Stimulated activated CD4-positive, alpha-beta T cell treated with anti-CD3 and anti-CD28 coated beads, TNF-alpha, amount 100 ng/mL, for 48 hours (primary cell): Measurements from ENCODE around the gene CNTRL.
"Not testable (repeated sequence)": the region's sequence is repeated elsewhere in the genome, so short reads cannot be mapped to it uniquely, and the experiment has no call there.

Experiments
- DNase-seq, 3 donors: peaks; one replicate each; pipeline ENCODE4 v3.0.0-alpha.2; 2020; ENCODE audit warnings: low read depth in 3 of 3

Gene CNTRL, protein sequence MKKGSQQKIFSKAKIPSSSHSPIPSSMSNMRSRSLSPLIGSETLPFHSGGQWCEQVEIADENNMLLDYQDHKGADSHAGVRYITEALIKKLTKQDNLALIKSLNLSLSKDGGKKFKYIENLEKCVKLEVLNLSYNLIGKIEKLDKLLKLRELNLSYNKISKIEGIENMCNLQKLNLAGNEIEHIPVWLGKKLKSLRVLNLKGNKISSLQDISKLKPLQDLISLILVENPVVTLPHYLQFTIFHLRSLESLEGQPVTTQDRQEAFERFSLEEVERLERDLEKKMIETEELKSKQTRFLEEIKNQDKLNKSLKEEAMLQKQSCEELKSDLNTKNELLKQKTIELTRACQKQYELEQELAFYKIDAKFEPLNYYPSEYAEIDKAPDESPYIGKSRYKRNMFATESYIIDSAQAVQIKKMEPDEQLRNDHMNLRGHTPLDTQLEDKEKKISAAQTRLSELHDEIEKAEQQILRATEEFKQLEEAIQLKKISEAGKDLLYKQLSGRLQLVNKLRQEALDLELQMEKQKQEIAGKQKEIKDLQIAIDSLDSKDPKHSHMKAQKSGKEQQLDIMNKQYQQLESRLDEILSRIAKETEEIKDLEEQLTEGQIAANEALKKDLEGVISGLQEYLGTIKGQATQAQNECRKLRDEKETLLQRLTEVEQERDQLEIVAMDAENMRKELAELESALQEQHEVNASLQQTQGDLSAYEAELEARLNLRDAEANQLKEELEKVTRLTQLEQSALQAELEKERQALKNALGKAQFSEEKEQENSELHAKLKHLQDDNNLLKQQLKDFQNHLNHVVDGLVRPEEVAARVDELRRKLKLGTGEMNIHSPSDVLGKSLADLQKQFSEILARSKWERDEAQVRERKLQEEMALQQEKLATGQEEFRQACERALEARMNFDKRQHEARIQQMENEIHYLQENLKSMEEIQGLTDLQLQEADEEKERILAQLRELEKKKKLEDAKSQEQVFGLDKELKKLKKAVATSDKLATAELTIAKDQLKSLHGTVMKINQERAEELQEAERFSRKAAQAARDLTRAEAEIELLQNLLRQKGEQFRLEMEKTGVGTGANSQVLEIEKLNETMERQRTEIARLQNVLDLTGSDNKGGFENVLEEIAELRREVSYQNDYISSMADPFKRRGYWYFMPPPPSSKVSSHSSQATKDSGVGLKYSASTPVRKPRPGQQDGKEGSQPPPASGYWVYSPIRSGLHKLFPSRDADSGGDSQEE (N-terminal part only)

GRCh38 chr9:121074370-121075250 is at the start of gene CNTRL:
TSS of gene CNTRL (plus strand) at chr9:121074955. CDS start at chr9:121088327, 13,372 bp downstream.
- peak; percentile 93 to 95 (median 94) for DNase-seq

DNA sequence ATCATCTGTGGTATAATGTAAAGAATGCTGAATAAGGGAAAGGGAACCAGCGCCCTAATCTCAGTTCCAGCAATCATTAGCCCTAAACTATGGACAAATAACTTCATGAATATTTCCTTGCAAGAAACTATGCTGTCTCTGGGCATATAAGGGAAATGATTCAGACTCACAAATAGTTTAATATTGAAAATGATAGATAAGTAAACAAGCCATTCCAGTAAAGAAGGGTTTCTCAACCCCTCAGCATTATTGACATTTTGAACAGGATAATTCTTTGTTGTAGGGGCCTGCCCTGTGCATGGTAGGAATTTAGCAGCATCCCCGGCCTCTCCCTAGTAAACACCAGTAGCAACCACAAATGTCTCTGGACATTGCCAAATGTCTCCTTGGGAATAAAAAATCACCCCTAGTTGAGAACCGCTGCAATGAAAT is 48.5 kb upstream of the CNTRL start:
- no peak for DNase-seq

DNA sequence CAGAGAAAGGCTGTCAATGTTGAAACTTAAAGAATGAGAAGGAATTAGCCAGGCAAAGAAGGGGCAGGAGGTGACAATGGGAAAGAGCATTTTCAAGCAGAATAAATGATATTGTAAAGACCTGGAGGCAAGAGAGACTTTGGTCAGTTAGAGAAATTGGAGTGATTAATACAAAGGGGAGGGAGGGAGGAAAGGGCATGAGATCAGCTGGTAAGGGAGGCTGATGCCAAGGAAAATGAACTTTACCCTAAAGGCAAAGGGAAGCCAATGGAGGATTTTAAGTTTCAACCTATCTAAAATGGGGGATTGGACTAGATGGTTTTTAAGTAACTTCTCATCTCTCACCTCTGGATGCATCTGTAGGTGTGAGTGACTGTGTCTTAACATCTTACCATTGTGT is 48.0 kb upstream of the CNTRL start:
- DNase-seq = no peak

DNA sequence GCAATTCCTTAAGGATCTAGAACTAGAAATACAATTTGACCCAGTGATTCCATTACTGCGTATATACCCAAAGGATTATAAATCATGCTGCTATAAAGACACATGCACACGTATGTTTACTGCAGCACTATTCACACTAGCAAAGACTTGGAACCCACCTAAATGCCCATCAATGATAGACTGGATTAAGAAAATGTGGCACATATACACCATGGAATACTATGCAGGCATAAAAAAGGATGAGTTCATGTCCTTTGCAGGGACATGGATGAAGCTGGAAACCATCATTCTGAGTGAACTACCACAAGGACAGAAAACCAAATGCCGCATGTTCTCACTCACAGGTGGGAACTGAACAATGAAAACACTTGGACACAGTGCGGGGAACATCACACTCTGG is 46.5 kb upstream of the CNTRL start:
- DNase-seq = not testable (repeated sequence)

DNA sequence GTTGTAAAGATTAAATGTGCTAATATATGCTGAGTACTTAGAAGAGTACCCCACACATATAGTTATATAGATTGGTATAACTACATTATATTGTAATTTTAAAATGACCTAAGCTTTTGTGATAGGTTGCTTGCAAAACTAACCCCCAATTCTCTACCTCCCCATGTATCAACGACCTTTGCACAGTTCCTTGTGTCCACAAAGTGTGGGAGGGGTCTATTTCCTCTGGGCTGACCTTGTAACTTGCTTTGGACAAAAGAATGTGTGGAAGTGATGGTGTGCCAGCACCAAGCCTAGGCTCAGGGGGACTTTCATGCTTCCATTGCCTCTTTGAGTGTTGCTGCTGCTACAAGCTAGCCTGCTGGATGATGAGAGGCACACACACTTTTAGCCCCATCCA is 45.3 kb upstream of the CNTRL start:
- no peak for DNase-seq

DNA sequence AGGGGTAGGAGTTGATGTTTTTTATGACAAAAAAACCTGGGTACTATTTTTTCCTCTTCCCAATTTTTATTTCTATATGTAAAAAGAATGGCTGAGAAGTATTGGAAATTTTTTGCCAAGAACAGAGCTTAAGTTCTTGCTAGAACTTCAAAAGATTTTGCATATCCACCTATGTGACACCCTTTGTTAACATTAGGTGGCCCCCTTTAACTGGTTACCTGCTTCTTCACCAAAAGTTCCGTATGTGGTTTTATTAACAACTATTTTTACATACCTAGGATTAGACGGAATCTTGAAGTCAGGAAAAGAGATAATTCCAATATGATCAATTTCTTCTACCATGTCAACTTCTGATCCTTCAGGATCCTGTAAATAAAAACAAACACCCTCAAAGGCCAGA is 40.2 kb upstream of the CNTRL start:
- DNase-seq = no peak

DNA sequence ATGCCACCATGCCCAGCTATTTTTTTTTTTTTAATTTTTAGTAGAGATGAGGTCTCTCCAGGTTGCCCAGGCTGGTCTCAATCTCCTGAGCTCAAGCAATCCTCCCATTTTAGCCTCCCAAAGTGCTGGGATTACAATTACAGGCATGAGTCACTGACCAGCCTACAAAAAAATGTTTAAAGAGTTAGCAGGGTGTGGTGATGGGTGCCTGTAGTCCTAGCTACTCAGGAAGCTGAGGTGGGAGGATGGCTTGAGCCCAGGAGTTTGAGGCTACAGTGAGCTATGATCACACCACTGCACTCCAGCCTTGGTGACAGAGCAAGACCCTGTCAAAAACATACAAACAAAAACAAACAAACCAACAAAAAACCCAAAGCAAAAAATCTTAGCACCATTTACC is 39.0 kb upstream of the CNTRL start:
- DNase-seq = not testable (repeated sequence)

GRCh38 chr9:121038362-121038761 is 36.4 kb upstream of the CNTRL start:
- DNase-seq = no peak

DNA sequence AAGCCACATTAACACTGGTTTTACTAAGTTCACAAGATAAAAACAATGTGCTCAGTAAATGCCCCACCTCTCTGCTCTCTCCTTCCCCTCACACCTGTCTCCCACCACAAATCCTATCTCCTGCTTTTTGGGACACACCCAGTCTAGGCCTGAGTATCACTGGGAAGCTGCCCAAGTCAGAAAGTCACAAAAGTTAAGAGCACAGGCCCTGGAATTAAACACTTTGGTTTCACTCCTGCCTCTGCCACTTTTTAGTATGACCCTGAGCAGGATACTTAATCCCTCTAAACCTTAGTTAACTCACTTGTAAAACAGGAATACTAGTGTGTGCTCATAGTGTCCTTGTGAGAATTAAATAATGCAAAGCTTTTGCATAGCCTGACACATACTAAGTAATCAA is 36.0 kb upstream of the CNTRL start:
- DNase-seq = no peak

DNA sequence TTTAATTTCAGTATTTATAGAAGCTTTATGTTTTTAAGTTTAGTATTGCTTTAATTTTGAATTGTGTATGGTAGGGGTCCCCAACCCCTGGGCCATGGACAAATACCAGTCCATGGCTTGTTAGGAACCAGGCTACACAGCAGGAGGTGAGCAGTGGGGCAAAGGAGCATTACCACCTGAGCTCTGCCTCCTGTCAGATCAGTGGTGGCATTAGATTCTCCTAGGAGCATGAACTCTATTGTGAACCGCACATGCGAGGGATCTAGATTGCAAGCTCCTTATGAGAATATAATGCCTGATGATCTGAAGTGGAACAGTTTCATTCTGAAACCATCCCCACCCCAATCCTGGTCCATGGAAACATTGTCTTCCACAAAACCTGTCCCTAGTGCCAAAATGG is 26.6 kb upstream of the CNTRL start:
- DNase-seq = no peak

DNA sequence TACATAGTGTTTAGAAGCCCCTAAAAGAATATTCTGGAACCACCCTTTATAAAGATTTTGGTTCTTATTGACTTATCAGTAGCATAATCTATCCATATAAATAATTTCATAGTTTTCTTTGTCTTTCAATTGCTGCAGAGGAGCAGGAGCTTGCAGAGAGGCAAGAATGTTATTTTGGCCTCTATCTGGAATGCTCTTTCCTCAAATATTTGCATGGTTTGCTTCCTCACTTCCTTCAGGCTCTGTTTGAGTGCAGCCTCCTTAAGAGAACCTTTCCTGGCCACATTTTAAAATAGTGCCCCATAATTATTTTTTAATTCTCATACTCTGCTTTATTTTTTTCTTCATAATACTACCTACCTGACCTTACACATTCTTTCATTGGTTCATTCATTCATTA is 26.1 kb upstream of the CNTRL start:
- DNase-seq = no peak

GRCh38 chr9:121050128-121050988 is 24.4 kb upstream of the CNTRL start, which contains the start of gene C5:
TSS of gene C5 (minus strand) at chr9:121050275. CDS start at chr9:121050246, 29 bp downstream.
- DNase-seq = no peak

GRCh38 chr9:121053544-121053943 is 21.2 kb upstream of the CNTRL start:
- no peak for DNase-seq

GRCh38 chr9:121055642-121056143 is 19.1 kb upstream of the CNTRL start:
- DNase-seq = no peak

- DNase-seq = no peak
Measured at GRCh38 chr9:121057821-121058220, 16.9 kb upstream of the CNTRL start.

DNA sequence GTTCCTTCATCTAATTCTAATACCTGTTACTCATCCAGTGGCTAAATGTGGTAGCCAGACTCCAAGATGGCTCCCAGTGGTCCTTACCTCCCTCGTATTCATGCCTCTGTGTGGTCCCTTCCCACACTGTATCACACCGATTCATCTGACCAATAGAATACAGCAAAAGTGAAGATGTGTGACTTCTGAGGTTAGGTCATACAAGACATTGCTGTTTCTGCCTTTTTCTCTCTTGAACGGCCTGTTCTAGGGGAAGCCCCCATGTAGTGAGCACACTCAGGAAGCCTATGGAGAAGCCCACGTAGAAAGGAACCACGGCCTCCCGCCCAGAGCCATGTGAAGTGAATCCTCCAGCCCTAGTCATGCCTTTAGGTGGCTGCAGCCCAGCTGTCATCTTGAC is 15.2 kb upstream of the CNTRL start:
- DNase-seq = no peak

GRCh38 chr9:121059998-121060636 is 14.6 kb upstream of the CNTRL start:
- DNase-seq = no peak

- no peak for DNase-seq
Measured at GRCh38 chr9:121066850-121067249, 7.9 kb upstream of the CNTRL start.

- no peak for DNase-seq
Measured at GRCh38 chr9:121067640-121068039, 7.1 kb upstream of the CNTRL start.
